Measurements from ENCODE around the gene CFAP77.

CFAP77 gene

GRCh38 chr9:132531710-132532570 is 121.9 kb downstream of the CFAP77 start:
- DNase-seq (ENCODE audit: low read depth, low spot score): no peak
- TF ChIP-seq, protein P1, sequence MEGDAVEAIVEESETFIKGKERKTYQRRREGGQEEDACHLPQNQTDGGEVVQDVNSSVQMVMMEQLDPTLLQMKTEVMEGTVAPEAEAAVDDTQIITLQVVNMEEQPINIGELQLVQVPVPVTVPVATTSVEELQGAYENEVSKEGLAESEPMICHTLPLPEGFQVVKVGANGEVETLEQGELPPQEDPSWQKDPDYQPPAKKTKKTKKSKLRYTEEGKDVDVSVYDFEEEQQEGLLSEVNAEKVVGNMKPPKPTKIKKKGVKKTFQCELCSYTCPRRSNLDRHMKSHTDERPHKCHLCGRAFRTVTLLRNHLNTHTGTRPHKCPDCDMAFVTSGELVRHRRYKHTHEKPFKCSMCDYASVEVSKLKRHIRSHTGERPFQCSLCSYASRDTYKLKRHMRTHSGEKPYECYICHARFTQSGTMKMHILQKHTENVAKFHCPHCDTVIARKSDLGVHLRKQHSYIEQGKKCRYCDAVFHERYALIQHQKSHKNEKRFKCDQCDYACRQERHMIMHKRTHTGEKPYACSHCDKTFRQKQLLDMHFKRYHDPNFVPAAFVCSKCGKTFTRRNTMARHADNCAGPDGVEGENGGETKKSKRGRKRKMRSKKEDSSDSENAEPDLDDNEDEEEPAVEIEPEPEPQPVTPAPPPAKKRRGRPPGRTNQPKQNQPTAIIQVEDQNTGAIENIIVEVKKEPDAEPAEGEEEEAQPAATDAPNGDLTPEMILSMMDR (IDR thresholded peaks at IDR 0.05; ENCODE audit: low read depth, low read length): no peak
- in situ Hi-C loops (cut with HindIII; ENCODE audit: low sequenced_read_pairs): no loop called here
- no peak overlapping the region for H3K4me3 ChIP-seq (ENCODE audit: low read depth, low read length)

DNA sequence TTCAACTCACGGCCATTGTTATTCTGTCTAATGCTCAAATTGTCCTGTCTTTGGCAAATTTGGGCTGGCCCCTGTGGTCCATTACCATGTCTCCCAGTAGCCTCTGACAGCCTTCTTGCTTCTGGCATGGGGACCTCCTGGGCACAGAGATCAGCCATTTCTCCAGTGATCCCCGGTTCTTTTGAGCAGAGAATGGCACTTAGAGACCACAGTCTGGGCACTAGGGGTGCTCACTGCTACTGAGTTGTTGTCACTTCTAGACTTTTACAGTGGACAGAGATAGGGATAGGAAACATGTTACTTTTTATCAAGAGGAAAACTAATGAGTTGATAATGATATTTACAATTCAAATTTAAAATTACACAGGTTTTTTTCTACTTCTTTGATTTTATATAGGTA is 124.8 kb downstream of the CFAP77 start:
- DNase-seq (ENCODE audit: low read depth, low spot score): no peak
- H3K4me3 ChIP-seq (ENCODE audit: low read depth, low read length): no peak overlapping the region
- in situ Hi-C loops (cut with HindIII; ENCODE audit: low sequenced_read_pairs): no loop called here
- TF ChIP-seq, protein P1 (IDR thresholded peaks at IDR 0.05; ENCODE audit: low read depth, low read length): no peak

DNA sequence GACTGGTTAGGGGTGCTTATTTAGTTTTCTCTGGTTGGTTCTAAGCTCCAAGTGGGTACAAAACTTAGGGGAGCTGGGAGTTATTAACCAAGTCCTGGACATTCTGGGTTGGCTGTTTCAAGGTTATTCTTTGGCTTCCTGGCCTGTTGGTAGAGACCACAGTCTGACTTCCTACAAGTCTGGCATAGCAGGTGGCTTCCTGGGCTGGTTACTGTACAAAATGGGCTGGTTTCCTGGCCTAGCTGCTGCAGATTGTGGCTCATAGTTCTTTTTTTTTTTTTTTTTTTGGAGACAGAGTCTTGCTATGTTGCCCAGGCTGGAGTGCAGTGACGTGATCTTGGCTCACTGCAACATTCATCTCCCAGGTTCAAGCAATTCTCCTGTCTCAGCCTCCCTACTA is 126.1 kb downstream of the CFAP77 start:
- TF ChIP-seq, protein P1 (IDR thresholded peaks at IDR 0.05; ENCODE audit: low read depth, low read length): no peak
- DNase-seq (ENCODE audit: low read depth, low spot score): no peak
- no peak overlapping the region for H3K4me3 ChIP-seq (ENCODE audit: low read depth, low read length)
- in situ Hi-C loops (cut with HindIII; ENCODE audit: low sequenced_read_pairs): no loop called here

DNA sequence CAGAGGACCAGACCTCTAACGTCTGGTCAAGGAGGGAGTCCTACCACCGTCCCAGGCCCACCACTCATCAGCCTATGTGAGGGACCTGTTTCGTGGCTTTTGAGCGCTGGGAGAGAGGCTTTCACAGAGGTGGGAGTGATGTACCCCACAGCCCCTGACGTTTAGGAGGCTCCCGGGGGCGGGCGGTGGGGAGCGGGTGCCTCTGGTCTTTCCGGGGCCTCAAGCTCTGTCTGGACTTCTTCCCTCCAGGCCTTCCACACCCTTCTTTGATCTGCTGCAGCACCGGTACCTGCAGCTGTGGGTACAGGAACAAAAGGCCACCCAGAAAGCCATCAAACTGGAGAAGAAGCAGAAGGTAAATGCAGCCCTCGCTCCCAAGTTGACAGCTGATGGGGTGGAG is 127.3 kb downstream of the CFAP77 start:
- TF ChIP-seq, protein P1 (IDR thresholded peaks at IDR 0.05; ENCODE audit: low read depth, low read length): no peak
- no peak for DNase-seq (ENCODE audit: low read depth, low spot score)
- in situ Hi-C loops (cut with HindIII; ENCODE audit: low sequenced_read_pairs): no loop called here
- H3K4me3 ChIP-seq (ENCODE audit: low read depth, low read length): no peak overlapping the region

DNA sequence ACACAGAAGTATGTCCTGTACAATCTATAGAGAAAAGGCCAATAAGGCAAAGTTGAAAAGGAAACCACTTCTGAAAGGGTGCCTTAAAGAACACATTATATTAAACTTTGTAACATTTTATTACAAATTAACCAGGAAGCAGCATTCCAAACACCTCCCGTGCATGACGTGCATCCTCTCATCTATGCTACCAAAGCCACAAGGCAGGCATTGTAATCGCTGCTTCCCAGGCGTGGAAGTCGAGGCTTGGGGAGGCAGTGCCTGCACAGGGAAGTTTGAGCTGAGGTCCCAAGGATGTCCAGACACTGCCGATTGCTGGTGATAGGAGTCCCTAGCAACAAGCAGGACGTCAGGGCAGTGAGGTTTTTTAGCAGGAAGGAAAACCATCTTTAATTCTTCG is 128.1 kb downstream of the CFAP77 start:
- TF ChIP-seq, protein P1 (IDR thresholded peaks at IDR 0.05; ENCODE audit: low read depth, low read length): no peak
- in situ Hi-C loops (cut with HindIII; ENCODE audit: low sequenced_read_pairs): no loop called here
- no peak for DNase-seq (ENCODE audit: low read depth, low spot score)
- no peak overlapping the region for H3K4me3 ChIP-seq (ENCODE audit: low read depth, low read length)

- no peak for DNase-seq (ENCODE audit: low read depth, low spot score)
- TF ChIP-seq, protein P1 (IDR thresholded peaks at IDR 0.05; ENCODE audit: low read depth, low read length): no peak
- in situ Hi-C loops (cut with HindIII; ENCODE audit: low sequenced_read_pairs): no loop called here
- H3K4me3 ChIP-seq (ENCODE audit: low read depth, low read length): no peak overlapping the region
Observed at GRCh38 chr9:132539096-132539495, 129.1 kb downstream of the CFAP77 start.
